HuH-7 (cell line): ENCODE measurements around the gene SERTAD3.
"Not testable (repeated sequence)": the region's sequence is repeated elsewhere in the genome, so short reads cannot be mapped to it uniquely, and the experiment has no call there.

Experiments
- DNase-seq: peaks from one replicate; pipeline ENCODE4 v3.0.0; 2011; ENCODE audit warnings: low spot score

SERTAD3 gene

DNA sequence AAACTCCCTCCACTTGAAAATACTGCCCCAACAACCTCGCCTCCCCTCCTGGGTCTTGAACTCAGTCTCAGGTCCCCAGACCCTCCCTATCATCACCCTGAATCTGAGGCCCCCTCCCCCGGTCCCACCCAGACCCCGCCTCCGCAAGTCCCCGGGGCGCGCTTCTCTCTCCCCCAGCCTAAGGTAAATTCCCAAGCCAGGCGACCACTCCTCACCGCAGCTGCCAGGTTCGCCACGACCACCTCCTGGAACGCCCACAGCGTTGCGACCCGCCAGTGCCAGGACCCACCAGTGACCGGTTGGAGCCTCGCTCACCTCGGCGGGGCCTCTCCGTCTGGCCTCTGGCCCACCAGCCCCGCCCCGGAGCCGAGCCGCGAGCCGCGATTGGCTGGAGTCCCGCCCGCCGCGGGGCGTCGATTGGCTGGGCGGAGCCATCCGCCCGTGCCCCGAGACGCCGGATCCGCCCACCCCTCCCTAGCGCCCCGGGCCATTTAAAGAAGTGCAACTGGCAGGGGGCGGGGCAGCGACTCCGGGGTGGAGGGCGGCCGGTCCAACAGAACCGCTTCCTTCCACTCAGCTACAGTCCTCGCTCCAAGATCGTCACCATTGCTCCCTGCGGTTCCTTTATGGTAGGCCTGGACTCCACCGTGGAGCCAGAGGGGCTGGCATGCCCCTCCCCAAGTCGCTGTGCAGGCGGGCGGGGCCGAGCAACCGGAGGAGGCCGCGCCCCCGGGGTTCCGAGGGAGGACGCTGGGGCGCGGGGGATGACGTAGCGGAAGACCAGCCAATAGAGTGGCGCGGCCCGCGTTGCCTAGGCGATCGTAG lies at the start of gene SERTAD3:
Gene SERTAD3, minus strand, starts transcription at position 336 of the 825 bp plus-strand sequence. CDS start 2,255 bp downstream, outside the sequence.
- DNase-seq: peak; percentile 96

GRCh38 chr19:40493778-40494177 lies 49.6 kb upstream of the SERTAD3 start:
- DNase-seq: no peak

DNA sequence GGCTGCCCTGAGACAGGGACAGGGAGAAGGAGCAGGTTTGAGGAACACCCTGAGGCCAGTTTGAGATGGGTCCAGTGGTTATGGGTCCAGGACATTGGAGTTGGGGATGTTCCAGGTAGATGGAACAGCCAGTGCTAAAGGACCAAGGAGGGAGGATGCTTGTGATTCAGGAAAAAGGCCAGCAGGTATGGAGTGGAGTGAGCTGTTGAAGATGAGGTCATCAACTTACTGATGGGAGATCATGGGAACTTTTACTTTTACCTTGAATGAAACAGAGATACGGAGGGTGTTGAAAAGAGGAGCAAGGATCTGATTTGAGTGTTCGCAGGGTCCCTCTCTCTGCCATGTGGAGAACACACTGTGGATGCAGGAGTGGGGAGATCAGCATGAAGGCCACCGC lies 48.1 kb upstream of the SERTAD3 start:
- DNase-seq: no peak

DNA sequence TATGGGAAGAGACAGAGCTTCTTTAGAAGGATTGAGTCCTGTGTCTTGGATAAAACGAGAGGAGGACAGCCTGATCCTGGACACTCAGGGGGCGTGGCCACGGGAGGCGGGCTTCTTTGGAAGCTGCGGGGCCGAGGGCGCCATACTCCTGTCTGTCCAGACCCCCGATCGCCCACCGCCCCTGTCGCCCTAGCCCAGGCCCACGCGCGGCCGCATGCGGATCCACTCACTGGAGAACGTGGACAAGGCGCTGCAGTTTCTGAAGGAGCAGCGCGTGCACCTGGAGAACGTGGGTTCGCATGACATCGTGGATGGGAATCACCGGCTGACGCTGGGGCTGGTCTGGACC lies 45.7 kb upstream of the SERTAD3 start:
- no peak for DNase-seq

- DNase-seq: no peak
Observed at GRCh38 chr19:40486017-40486416, 41.9 kb upstream of the SERTAD3 start.

- not testable (repeated sequence) for DNase-seq
Observed at GRCh38 chr19:40475878-40476644, 31.9 kb upstream of the SERTAD3 start.

DNA sequence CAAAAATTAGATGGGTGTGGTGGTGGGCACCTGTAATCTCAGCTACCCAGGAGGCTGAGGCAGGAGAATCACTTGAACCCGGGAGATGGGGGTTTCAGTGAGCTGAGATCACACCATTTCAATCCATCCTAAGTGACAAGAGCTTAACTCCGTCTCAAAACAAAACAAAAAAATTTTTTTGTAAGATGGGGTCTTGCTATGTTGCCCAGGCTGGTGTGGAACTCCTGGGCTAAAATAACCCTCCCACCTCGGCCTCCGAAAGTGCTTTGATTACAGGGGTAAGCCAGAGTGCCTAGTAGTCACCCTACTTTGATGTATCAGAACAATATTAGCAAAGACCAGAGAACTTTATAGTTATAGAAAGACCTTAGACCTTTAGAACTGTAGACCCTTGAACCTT lies 30.6 kb upstream of the SERTAD3 start:
- no peak for DNase-seq

- no peak for DNase-seq
Observed at GRCh38 chr19:40472516-40472915, 28.4 kb upstream of the SERTAD3 start.

- DNase-seq: no peak
Observed at GRCh38 chr19:40471111-40471510, 27.0 kb upstream of the SERTAD3 start.

DNA sequence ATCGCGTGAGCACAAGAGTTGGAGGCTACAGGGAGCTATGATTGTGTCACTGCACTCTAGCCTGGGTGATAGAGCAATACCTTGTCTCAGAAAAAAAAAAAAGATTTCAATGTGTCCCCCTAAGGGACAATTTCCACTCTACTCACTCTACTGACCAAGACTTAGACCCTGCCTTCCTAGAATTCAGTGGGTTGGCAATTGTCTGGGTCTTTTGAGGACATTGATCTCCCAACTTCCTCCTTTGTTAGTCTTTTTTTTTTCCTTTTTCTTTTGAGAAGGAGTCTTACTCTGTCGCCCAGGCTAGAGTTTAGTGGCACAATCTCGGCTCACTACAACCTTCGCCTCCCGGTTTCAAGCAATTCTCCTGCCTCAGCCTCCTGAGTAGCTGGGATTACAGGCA lies 24.9 kb upstream of the SERTAD3 start:
- no peak for DNase-seq

- no peak for DNase-seq
Observed at GRCh38 chr19:40466985-40467734, 23.0 kb upstream of the SERTAD3 start, which contains the start of gene SPTBN4. TSS of gene SPTBN4 (plus strand) at chr19:40467001. CDS start at chr19:40472622, 5,621 bp downstream.

DNA sequence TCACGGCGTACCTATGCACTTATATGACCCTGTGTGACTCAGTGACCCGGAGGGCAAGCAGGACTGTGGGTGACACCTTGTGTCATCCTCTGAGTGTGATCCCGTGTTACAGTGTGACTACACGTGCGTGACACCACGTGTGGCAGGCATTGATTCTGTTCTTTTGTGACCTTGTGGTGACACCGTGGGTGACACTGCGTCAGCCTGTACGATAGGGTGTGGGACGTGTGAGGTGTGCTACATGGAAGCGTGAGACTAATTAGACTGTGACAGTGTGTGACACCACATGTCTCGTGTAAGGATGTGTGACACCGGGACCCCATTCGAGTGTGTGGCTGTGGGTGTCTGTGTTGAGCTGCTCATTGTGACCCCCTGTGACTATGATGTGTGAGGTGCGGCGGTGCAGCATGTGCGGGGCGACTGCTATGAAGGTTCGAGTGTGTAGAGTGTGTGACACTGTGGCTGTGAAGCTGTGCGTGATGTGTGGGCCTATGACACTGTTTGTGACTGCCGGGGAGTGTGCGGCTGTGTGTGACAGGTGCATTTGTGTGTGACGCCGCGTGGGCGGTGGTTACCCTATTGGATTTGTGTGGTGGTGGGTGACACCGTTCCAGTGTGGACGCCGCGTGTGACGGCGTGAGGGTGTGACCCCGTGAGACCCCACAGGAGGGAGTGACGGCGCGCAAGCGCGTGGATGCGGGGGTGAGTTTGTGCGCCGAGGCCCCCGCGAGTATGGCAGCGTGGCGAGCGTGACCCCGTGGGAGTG lies 22.3 kb upstream of the SERTAD3 start:
- DNase-seq: no peak

GRCh38 chr19:40465557-40466218 lies 21.6 kb upstream of the SERTAD3 start, which contains the start of gene BLVRB:
TSS of gene BLVRB (minus strand) at chr19:40465745. CDS start at chr19:40465688, 57 bp downstream.
- DNase-seq: peak; percentile 97

DNA sequence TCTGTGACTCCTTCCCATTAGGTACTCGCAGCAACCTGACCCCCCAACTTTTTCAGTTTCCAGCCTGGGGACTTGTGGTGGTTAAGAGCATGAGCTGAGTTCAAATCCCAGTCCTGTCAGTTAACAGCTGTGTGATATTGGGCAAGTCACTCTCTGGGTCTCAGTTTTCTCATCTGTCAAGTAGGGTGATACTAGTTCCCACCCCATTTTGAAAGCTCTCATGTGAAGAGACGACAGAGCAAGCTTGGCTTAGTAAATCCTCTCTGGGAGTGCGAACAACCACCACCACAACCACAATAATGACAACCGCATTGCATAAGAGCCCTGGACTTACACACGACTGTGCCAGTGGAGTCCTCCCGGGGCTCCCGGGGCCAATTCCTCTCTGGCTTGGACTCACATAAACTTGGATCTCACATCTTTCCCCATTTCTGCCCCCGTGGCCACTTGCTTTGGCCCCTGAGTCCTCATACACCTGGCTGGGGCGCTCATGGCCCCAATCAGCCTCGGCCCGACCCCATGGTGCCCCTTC lies 21.0 kb upstream of the SERTAD3 start:
- DNase-seq: no peak

GRCh38 chr19:40464059-40465024 lies 20.2 kb upstream of the SERTAD3 start:
- DNase-seq: peak; percentile 85

DNA sequence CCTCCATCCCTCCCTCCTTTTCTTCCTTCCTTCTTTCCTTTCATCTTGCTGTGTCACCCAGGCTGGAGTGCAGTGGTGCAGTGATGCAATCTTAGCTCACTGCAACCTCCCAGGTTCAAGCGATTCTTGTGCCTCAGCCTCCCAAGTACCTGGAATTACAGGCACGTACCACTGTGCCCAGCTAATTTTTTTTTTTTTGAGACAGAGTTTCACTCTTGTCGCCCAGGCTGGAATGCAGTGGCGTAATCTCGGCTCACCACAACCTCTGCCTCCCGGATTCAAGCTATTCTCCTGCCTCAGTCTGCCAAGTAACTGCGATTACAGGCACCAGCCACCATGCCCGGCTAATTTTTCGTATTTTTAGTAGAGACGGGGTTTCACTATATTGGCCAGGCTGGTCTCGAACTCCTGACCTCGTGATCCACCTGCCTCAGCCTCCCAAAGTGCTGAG lies 19.5 kb upstream of the SERTAD3 start:
- not testable (repeated sequence) for DNase-seq

DNA sequence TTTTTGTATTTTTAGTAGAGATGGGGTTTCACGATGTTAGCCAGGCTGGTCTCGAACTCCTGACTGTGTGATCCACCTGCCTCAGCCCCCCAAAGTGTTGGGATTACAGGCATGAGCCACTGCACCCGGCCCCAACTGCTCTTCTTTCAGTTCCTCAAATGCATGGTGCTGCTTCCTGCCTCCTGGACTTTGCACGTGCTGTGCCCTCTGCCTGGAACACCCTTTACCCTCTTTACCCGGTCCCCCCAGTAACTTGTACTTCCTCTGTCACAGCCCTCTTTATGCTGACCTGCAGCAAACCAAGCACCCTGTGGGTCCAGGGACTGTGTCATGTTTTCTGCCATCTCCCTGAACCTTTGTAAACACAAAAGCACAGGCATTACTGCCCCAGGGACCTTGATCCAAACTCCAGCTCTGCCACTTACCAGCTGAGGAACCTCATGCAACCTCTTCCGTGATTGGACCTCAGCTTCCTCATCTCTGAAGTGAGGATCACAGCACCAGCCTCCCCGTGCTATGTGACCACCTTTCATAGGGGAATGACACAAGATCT lies 17.6 kb upstream of the SERTAD3 start:
- DNase-seq: no peak

DNA sequence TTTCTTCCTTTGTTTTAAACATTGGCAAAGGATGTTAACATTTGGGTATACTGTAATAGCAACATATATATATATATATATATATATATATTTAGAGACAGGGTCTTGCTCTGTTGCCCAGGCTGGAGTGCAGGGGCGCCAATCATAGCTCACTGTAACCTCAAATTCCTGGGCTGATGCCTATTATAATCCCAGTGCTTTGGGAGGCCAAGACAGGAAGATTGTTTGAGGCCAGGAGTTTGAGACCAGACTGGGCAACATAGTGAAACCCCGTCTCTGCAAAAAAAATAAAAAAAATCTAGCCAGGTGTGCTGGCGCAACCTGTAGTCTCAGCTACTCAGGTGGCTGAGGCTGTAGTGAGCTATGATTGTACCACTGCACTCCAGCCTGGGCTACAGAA lies 16.1 kb upstream of the SERTAD3 start:
- no peak for DNase-seq

DNA sequence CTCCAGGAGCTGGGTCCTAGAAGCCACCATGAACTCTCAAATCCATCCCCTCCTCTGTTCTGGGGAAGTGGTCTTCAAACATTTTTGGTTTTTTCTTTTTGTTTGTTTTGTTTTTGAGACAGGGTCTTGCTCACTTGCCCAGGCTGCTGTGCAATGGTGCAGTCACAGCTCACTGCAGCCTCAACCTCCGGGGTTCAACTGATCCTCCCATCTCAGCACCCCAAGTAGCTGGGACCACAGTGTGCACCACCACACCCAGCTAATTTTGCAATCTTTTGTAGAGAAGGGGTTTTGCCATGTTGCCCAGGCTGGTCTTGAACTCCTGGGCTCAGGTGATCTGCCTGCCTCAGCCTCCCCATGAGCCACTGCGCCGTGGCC lies 14.5 kb upstream of the SERTAD3 start:
- DNase-seq: no peak
